Measurements from ENCODE around the gene FAM163B.

FAM163B gene

GRCh38 chr9:133529457-133529856, 79.7 kb downstream of the FAM163B start:
- DNase-seq (ENCODE audit: low read depth in 2 of 3, low spot score in 2 of 3): no peak

GRCh38 chr9:133528876-133529241, 80.3 kb downstream of the FAM163B start:
- no peak for DNase-seq (ENCODE audit: low read depth in 2 of 3, low spot score in 2 of 3)

GRCh38 chr9:133528001-133528875, 81.0 kb downstream of the FAM163B start:
- no peak for DNase-seq (ENCODE audit: low read depth in 2 of 3, low spot score in 2 of 3)

- DNase-seq (ENCODE audit: low read depth in 2 of 3, low spot score in 2 of 3): no peak
Observed at GRCh38 chr9:133527444-133527920, 81.7 kb downstream of the FAM163B start.

Measured in activated CD8-positive, alpha-beta memory T cell treated with anti-CD3 and anti-CD28 coated beads for 48 hours (primary cell).